Activated CD8-positive, alpha-beta T cell treated with anti-CD3 and anti-CD28 coated beads, Interleukin-2, amount 10 ng/mL, durations not matched to agents 7 days and 5 days (primary cell): ENCODE measurements around the gene LIPG. TPM values are rescaled to one million over a fixed set of nuclear protein-coding genes. Genes with fewer than 3 reads are reported as not detected.
"Not testable (repeated sequence)": the region's sequence is repeated elsewhere in the genome, so short reads cannot be mapped to it uniquely, and the experiment has no call there.

Experiments used
- ATAC-seq: fragments of 150-1000 bp; cut with Tn5 transposase; one replicate; pipeline ENCODE4 v1.10.0; 2021; ENCODE audit warnings: moderate library complexity
- CTCF ChIA-PET: fragments of 350-600 bp; sonication (Branson Sonifier 250); formaldehyde crosslinking; loops from one replicate; lab custom pipeline; 2021; ENCODE audit warnings: antibody characterized with exemption; lab: Charles Lee
- POLR2A ChIA-PET: fragments of 350-600 bp; sonication (Branson Sonifier 250); formaldehyde crosslinking; loops from one replicate; lab custom pipeline; 2021; ENCODE audit warnings: antibody characterized with exemption; lab: Charles Lee
- DNase-seq: peaks from one replicate; pipeline ENCODE4 v3.0.0-alpha.2; 2020
- H3K27ac Mint-ChIP-seq: one replicate; pipeline ENCODE4 v1.8.0; 2021; ENCODE audit warnings: mild to moderate bottlenecking, mixed read lengths
- H3K27me3 Mint-ChIP-seq: one replicate; pipeline ENCODE4 v1.8.0; 2021; ENCODE audit warnings: low read depth, mixed read lengths
- H3K36me3 Mint-ChIP-seq: one replicate; pipeline ENCODE4 v1.8.0; 2021; ENCODE audit warnings: low read depth, mixed read lengths
- H3K4me1 Mint-ChIP-seq: one replicate; pipeline ENCODE4 v1.8.0; 2021; ENCODE audit warnings: low read depth, mixed read lengths
- H3K4me3 Mint-ChIP-seq: one replicate; pipeline ENCODE4 v1.8.0; 2021; ENCODE audit warnings: mild to moderate bottlenecking, mixed read lengths
- H3K9me3 Mint-ChIP-seq: one replicate; pipeline ENCODE4 v1.8.0; 2022; ENCODE audit warnings: mixed read lengths; ENCODE audit not compliant: insufficient read depth
- total RNA-seq, 2 experiments: library from RNA; stranded (reverse); gene quantifications; one replicate each; pipeline ENCODE4 v1.2.3, GENCODE V29; 2021

LIPG gene
- under 1 TPM in 1 of 2 experiments, not detected in 1; 0.11 TPM for total RNA-seq

GRCh38 chr18:49561289-49562193 is at the start of gene LIPG:
TSS of gene LIPG (plus strand) at chr18:49562057. CDS start at chr18:49562309, 252 bp downstream.
- Mint-ChIP-seq H3K27ac (no peak within 1 kb of the TSS), H3K4me3 (peak within 1 kb of the TSS; percentile 56), H3K27me3 (peaks cover 71% of the 10 kb centered on the region), H3K4me1 (peaks cover 27% of the 10 kb centered on the region), H3K36me3 (no peaks in the 10 kb centered on the region), H3K9me3 (no peaks in the 10 kb centered on the region)
- CTCF ChIA-PET, result interaction anchor here (1.1 to 3.8 kb wide), 4 partner anchors 9 to 298 kb away, joined by 3 to 60 read pairs (median 4); no protein-coding TSS in a partner anchor
- POLR2A ChIA-PET, result no interaction called here
- DNase-seq (peak; percentile 66), ATAC-seq (peak; percentile 84)

- CTCF ChIA-PET, H3K36me3 Mint-ChIP-seq, ATAC-seq, DNase-seq, H3K9me3 Mint-ChIP-seq, H3K4me3 Mint-ChIP-seq, H3K4me1 Mint-ChIP-seq, H3K27ac Mint-ChIP-seq: not testable (repeated sequence)
- peaks cover 11% of the 10 kb centered on the region for H3K27me3 Mint-ChIP-seq
- POLR2A ChIA-PET, result interaction anchor here (0.7 kb wide), 1 partner anchor 93 kb away, joined by 6 read pairs; no protein-coding TSS in a partner anchor
Measured at GRCh38 chr18:49512876-49513275, 49.0 kb upstream of the LIPG start.

- H3K4me1 Mint-ChIP-seq, result no peaks in the 10 kb centered on the region
- POLR2A ChIA-PET, result no interaction called here
- CTCF ChIA-PET, result interaction anchor here (1.9 kb wide), 1 partner anchor 344 kb away, joined by 10 read pairs; no protein-coding TSS in a partner anchor
- ATAC-seq, result no peak
- no peak for DNase-seq
- no peak overlapping the region for H3K27ac Mint-ChIP-seq
- H3K4me3 Mint-ChIP-seq, result no peak overlapping the region
- H3K36me3 Mint-ChIP-seq, result no peaks in the 10 kb centered on the region
- no peaks in the 10 kb centered on the region for H3K9me3 Mint-ChIP-seq
- H3K27me3 Mint-ChIP-seq, result peaks cover 3% of the 10 kb centered on the region
Measured at GRCh38 chr18:49514577-49514976, 47.3 kb upstream of the LIPG start.

- H3K4me3 Mint-ChIP-seq, POLR2A ChIA-PET, H3K36me3 Mint-ChIP-seq, DNase-seq, H3K4me1 Mint-ChIP-seq, H3K9me3 Mint-ChIP-seq, H3K27ac Mint-ChIP-seq, H3K27me3 Mint-ChIP-seq, ATAC-seq: not testable (repeated sequence)
- CTCF ChIA-PET, result interaction anchor here (1.9 kb wide), 1 partner anchor 344 kb away, joined by 10 read pairs; no protein-coding TSS in a partner anchor
Measured at GRCh38 chr18:49515003-49515402, 46.9 kb upstream of the LIPG start.

GRCh38 chr18:49515516-49515915 is 46.3 kb upstream of the LIPG start:
- ChIA-PET CTCF (interaction anchor here (1.9 kb wide), 1 partner anchor 343 kb away, joined by 10 read pairs; no protein-coding TSS in a partner anchor), POLR2A (no interaction called here)
- Mint-ChIP-seq H3K9me3 (no peaks in the 10 kb centered on the region), H3K27me3 (peaks cover 2% of the 10 kb centered on the region), H3K36me3 (no peaks in the 10 kb centered on the region), H3K4me3 (no peak overlapping the region), H3K4me1 (no peaks in the 10 kb centered on the region), H3K27ac (no peak overlapping the region)
- DNase-seq, result no peak
- ATAC-seq, result no peak

- ChIA-PET POLR2A (no interaction called here), CTCF (interaction anchor here (1.3 kb wide), 1 partner anchor 344 kb away, joined by 3 read pairs; no protein-coding TSS in a partner anchor)
- Mint-ChIP-seq H3K9me3 (no peaks in the 10 kb centered on the region), H3K27ac (no peak overlapping the region), H3K4me1 (no peaks in the 10 kb centered on the region), H3K4me3 (no peak overlapping the region), H3K36me3 (no peaks in the 10 kb centered on the region), H3K27me3 (peaks cover 2% of the 10 kb centered on the region)
- DNase-seq, result no peak
- no peak for ATAC-seq
Measured at GRCh38 chr18:49517483-49517882, 44.4 kb upstream of the LIPG start.

- POLR2A ChIA-PET, result interaction anchor here (0.7 kb wide), 1 partner anchor 1452 kb away, joined by 4 read pairs; no protein-coding TSS in a partner anchor
- no peak overlapping the region for H3K27ac Mint-ChIP-seq
- no peak overlapping the region for H3K4me3 Mint-ChIP-seq
Measured at GRCh38 chr18:49519101-49519971, 42.5 kb upstream of the LIPG start.

GRCh38 chr18:49520661-49521145 is 41.2 kb upstream of the LIPG start:
- H3K4me1 Mint-ChIP-seq, result no peaks in the 10 kb centered on the region
- DNase-seq (no peak), ATAC-seq (no peak)
- no peak overlapping the region for H3K4me3 Mint-ChIP-seq
- H3K27ac Mint-ChIP-seq, result no peak overlapping the region
- CTCF ChIA-PET, result interaction anchor here (3.3 kb wide), 1 partner anchor 10 kb away, joined by 14 read pairs; no protein-coding TSS in a partner anchor
- peaks cover 9% of the 10 kb centered on the region for H3K27me3 Mint-ChIP-seq
- no peaks in the 10 kb centered on the region for H3K36me3 Mint-ChIP-seq
- H3K9me3 Mint-ChIP-seq, result no peaks in the 10 kb centered on the region
- POLR2A ChIA-PET, result no interaction called here

More at GRCh38 chr18:49519101-49519971, 42.5 kb upstream of the LIPG start:
- H3K36me3 Mint-ChIP-seq, result no peaks in the 10 kb centered on the region
- H3K4me1 Mint-ChIP-seq, result no peaks in the 10 kb centered on the region
- no peak for ATAC-seq
- no peaks in the 10 kb centered on the region for H3K9me3 Mint-ChIP-seq
- peaks cover 9% of the 10 kb centered on the region for H3K27me3 Mint-ChIP-seq
- no peak for DNase-seq
- CTCF ChIA-PET, result interaction anchor here (1.6 to 3.3 kb wide), 2 partner anchors 9 to 339 kb away, joined by 5 to 14 read pairs; no protein-coding TSS in a partner anchor

GRCh38 chr18:49521216-49521835 is 40.5 kb upstream of the LIPG start:
- DNase-seq (no peak), ATAC-seq (no peak)
- POLR2A ChIA-PET, result no interaction called here
- CTCF ChIA-PET, result interaction anchor here (3.3 kb wide), 1 partner anchor 11 kb away, joined by 14 read pairs; no protein-coding TSS in a partner anchor
- Mint-ChIP-seq H3K4me3 (no peak overlapping the region), H3K27ac (no peak overlapping the region), H3K36me3 (no peaks in the 10 kb centered on the region), H3K27me3 (peaks cover 9% of the 10 kb centered on the region), H3K9me3 (no peaks in the 10 kb centered on the region), H3K4me1 (no peaks in the 10 kb centered on the region)

- peaks cover 11% of the 10 kb centered on the region for H3K27me3 Mint-ChIP-seq
- ATAC-seq, CTCF ChIA-PET, H3K4me1 Mint-ChIP-seq, H3K9me3 Mint-ChIP-seq, H3K27ac Mint-ChIP-seq, H3K4me3 Mint-ChIP-seq, POLR2A ChIA-PET, H3K36me3 Mint-ChIP-seq, DNase-seq: not testable (repeated sequence)
Measured at GRCh38 chr18:49523580-49524093, 38.2 kb upstream of the LIPG start.
